CD4-positive, alpha-beta T cell treated with Interferon gamma for 1 hour (primary cell): ENCODE data around the gene KLHL14.

Experiments used
- DNase-seq: peaks from one replicate; pipeline ENCODE4 v3.0.0-alpha.2; 2020

KLHL14 gene

GRCh38 chr18:32770054-32770665, 2.7 kb downstream of the KLHL14 start:
- no peak for DNase-seq

DNA sequence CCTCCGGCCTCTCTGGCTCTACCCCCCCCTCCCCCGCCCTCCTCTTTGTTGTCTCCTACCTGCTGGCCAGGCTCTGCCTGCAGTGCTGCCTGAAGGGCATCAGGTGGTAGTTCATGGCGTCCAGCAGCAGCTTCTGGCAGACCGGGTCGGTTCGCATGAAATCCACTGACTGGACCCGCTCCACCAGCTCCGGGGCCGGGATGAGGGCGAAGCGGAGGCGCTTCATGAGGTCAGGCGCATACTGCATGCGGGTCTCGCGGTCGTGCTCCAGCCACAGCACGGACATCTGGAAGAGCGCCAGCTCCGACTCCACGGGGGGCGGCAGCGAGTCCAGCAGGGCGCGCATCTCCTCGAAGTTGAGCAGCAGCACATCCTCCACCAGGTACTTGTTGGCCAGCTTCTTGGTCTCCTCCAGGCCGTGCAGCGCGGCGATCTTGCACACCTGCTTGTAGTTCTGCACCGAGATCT, 3.2 kb downstream of the KLHL14 start:
- DNase-seq, result no peak

DNA sequence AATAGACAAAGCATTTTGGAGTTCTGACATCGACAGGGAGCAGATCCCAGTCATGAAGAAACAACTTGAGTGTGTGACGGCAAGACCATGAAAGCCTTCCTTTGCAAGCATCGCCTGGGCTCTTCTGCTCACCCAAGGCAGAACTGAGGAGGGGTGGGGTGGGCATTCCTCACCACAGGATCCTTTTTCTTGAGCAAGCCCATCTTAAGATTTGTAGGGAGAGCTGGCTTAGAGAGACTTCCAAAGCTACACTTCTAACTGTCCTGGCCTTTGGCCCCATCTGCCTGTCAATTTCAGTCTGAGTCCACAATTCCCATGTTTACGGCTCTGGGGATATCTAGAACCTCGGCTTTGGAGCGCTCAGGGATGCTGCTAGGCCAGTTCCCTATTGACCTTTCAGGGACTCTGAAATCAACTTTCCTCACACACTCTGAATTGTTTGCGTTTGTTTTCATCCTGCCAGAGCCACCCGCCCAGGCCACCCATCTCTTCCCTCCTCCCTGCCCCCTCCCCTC, 3.7 kb downstream of the KLHL14 start:
- DNase-seq, result no peak

DNA sequence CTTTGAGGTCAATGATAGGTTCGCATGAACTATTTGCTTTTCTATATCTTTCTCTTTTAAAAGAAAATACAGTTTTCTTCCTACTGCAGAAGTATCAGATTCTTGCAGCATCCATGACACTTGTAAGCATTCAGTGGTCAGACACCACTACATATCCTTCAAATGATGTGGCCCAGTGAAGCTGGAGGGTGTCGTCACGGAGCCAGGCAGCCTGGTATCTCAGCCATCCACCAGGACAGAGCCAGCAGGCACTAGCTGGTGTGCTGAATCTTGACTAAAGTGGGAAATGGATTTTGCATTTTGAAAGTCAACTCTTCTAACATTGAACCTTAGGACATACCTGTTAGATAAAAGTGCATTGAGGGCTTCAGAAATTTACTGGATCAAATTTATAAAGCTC, 5.4 kb downstream of the KLHL14 start:
- no peak for DNase-seq

GRCh38 chr18:32764611-32765244, 8.1 kb downstream of the KLHL14 start:
- DNase-seq, result no peak

DNA sequence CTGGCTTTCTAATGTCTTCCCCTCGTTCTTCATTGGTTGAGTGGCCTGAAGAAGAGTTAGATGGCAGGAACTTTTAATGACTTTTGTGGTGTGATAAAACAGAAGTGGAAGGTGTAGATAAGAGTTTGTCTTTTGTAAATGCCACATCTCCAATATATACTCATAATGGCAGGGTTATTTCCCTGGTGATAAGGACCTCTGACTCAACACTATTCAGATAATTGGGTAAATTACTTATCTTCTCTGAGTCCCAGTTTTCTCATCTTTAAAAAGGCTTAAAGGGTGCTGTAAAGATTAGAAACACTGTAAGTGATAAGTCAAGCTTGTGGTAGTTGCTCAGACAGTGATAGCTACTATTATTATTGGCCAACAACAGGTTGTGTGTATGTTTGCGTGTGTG, 9.5 kb downstream of the KLHL14 start:
- DNase-seq, result no peak

DNA sequence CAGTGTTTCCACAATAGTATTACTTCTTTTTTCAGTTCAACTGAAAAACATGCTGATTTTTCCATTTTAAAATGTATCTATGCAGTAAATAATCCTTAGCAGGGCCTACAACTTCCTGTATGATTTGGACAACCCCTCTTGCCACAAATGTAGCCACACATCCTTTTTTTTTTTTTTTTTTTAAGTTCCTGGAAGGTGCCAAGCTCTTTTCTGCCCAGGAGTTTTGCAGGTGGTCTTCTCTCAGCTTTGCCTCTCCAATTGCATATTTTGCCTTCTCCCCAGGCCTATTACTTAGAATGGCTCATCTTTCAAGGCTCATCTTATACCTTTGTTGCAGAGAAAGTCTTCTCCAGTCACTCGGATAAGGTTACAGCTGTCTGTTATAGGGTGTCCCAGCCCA, 11.6 kb downstream of the KLHL14 start:
- DNase-seq, result no peak

GRCh38 chr18:32760391-32760790, 12.4 kb downstream of the KLHL14 start:
- peak; percentile 60 for DNase-seq

- no peak for DNase-seq
These were observed 13.1 kb downstream of the KLHL14 start for GRCh38 chr18:32759611-32760167.

DNA sequence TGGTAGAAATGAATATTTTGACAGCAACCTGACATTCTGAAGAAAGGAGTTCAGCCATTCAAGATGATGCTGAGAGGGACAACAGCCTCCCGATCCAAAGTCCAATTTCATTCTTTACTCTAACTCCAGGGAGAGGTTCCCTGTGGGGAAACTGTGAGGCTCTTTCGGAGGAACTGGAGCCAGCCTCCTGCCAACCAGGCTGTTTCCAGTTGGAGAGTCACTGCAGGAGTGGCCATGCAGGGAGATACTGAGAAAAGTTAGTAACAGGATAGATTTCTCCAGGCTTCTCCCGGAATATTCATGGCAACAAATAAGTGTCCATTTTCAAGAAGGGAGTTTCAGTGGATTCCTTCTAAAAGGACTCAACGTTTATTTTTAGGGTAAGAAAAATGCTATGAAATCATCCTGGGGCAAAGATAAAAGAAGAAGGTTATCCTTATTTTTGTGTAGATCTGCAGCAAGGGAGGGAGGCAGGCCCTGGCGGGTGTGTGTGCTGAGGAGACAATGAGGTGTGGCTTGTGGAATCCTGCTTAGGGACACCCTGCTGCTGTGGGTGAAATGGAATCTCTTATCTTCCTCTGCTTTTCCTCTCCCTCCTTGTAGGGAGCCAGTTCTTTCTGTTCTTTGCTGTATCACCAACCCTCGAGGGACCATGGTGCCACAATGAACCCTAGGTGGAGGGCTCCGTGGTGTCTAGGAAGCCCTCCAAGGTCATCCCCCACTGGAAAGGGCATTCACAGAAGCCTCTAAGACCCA, 18.1 kb downstream of the KLHL14 start:
- DNase-seq, result no peak

DNA sequence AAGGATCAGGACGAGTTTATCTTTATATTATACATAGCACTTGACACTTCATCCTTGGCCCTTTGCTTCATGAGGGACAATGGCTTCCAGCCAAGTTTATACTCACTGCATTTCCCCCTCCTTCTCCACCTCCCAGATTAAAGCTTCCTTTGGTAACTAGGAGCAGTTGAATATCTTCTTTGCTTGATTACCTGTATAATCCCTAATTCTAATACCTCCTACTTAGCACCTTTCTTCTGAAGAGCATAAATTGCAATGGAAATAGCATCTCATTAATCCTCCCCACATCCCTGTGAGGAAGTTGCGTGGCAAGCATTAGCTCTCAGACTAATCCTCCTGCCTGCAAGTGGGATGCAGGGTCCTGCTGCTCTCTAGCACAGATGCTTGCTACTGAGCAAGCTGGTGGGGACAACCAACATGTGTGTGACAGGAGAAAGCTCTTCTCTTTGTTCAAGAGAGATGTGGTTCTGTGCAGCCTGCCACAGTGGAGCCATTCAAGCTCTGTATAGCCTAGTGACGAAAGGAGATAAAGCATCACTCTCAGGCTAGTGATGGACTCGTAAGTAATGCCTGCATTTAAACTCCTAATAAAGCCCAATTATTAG, 19.1 kb downstream of the KLHL14 start:
- DNase-seq, result no peak

- no peak for DNase-seq
These were observed 22.5 kb downstream of the KLHL14 start for GRCh38 chr18:32750328-32750727.

GRCh38 chr18:32749809-32750208, 23.0 kb downstream of the KLHL14 start:
- no peak for DNase-seq

GRCh38 chr18:32742579-32742978, 30.2 kb downstream of the KLHL14 start:
- no peak for DNase-seq

GRCh38 chr18:32735781-32736180, 37.0 kb downstream of the KLHL14 start:
- DNase-seq, result no peak

DNA sequence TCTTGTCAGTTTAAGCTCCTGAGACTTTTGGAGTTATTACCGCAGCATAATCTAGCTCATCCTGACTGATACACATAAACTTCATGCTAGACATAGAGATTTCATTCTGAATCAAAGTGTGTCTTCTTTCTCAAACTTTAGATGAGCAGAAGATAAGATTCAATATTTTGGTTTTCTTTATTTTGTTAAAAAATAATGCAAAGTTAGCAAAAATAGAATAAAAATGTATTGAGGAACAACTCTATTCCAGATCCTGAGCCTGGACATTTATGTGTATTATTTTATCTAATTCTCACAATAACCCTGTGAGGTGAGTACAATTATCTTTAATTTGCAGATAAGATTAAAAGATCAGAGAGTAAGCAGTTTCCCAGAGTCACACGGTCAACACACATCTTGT, 38.4 kb downstream of the KLHL14 start:
- DNase-seq, result no peak

DNA sequence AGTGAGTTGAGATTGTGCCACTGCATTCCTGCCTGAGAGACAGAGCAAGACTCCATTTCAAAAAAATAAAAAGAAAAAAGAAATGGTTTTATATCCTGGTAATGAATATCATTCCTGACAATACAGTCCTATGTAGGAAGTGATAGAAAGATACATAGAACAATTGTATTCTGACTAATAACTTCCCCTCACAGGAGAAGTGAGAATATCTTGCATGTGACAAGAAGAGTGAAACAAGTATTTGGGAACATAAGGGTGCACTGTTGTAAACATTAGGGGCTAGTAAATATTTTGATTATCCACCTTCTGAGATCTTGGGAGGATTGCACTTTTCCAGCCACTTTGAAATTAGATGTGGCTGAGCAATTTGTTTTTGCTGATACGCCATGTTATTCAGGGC, 40.7 kb downstream of the KLHL14 start:
- DNase-seq, result no peak

DNA sequence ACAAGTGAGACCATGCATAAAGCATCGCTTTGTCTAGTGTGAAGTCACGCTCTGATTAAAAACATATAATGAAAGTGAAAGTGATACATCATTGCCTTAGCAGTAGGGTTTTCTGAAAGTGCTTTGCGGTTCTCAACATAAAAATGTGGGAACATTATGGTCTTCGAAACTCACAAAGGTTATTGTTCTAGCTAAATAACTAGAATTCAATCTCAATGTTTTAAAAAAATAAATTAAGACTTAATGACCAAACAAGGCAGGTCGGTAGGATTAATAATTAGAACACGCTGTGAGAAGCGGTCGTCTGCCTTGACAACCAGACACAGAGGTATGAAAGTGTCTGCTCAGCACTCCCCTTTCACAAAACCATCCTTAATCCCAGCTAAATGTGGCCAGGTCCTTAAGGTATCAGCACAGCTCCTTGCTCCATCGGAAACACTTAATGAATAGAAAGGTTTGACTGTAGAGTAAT, 42.2 kb downstream of the KLHL14 start:
- DNase-seq, result no peak

GRCh38 chr18:32730068-32730467, 42.8 kb downstream of the KLHL14 start:
- no peak for DNase-seq

- no peak for DNase-seq
These were observed 48.6 kb downstream of the KLHL14 start for GRCh38 chr18:32724071-32724749.

DNA sequence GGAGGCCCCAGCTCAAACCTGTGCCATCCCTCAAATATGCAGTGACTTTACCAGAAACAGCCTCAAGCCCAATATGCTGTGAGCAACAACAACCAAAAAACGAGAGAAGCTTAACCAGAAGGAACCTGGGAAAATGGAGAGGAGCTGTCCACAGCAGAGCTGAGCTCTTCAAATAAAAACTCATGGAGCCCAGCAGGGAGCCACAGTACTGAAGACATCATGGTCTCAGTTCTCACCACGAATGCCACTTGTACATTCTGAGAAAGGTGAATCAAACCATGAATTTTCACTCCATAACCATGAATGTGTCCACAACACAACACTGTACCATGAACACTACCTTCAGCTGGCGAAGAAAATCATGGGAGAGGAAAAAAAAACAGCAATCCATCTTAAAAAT, 50.5 kb downstream of the KLHL14 start:
- DNase-seq, result no peak

DNA sequence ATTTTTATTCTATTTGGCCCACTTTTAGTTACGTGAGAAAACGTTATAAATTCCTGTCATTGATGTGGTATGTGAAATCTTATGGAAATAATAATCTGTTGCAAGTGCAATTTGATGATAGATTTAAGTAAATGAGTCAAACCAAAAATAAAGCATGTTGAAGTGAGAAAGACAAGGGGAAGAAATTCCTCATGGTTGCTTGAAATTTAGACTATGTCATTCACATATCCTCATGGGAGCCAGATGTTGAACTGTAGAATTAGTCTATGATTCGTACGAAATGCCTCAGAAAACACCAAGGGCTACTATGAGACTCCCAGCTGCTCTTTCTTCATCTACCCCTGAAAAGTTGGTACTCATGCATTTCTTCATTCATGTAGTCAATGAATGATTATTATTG, 55.7 kb downstream of the KLHL14 start:
- DNase-seq, result no peak
